Keratinocyte (primary cell): Measurements from ENCODE around the gene PRPF40B.

Experiments used
- EZH2 ChIP-seq: IDR thresholded peaks from one replicate; pipeline ENCODE4 v1.6.1; 2012; ENCODE audit warnings: inconsistent platforms, mild to moderate bottlenecking, low read length, moderate library complexity
- TF ChIP-seq, protein P1 (sequence below), 3 experiments: IDR thresholded peaks in 1 of 3; conservative IDR thresholded peaks in 1 of 3; optimal IDR thresholded peaks in 1 of 3; 2 replicates in 2 of 3; 3 replicates in 1 of 3; pipeline versions ENCODE3 to v1.5.1; 2011; ENCODE audit warnings: low read length in 3 of 3, mild to moderate bottlenecking in 3 of 3, moderate library complexity in 2 of 3, control low read depth in 1 of 3, inconsistent platforms in 1 of 3; ENCODE audit not compliant: insufficient read depth in 2 of 3; ENCODE audit errors: extremely low read depth in 1 of 3

DNA sequence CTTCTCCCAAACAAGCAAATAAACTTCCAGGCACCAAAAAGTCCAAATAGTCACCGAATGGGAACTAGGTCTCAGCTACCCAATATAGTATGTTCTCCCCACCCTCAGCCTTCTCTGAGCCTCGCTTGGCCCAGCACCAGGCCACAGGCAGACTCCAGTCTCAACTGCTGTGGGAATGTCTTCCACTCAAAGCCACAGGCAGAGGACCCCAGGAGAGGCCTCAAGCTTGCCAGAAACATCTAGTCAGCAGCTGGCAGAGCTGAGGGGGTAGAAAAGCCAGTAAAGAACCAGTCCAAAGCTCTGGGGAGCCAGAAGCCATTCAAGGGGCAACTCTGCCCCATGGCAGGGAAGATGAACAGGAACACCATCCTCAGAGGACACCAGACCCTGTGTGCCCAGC, 42.0 kb downstream of the PRPF40B start:
- TF ChIP-seq, protein P1, sequence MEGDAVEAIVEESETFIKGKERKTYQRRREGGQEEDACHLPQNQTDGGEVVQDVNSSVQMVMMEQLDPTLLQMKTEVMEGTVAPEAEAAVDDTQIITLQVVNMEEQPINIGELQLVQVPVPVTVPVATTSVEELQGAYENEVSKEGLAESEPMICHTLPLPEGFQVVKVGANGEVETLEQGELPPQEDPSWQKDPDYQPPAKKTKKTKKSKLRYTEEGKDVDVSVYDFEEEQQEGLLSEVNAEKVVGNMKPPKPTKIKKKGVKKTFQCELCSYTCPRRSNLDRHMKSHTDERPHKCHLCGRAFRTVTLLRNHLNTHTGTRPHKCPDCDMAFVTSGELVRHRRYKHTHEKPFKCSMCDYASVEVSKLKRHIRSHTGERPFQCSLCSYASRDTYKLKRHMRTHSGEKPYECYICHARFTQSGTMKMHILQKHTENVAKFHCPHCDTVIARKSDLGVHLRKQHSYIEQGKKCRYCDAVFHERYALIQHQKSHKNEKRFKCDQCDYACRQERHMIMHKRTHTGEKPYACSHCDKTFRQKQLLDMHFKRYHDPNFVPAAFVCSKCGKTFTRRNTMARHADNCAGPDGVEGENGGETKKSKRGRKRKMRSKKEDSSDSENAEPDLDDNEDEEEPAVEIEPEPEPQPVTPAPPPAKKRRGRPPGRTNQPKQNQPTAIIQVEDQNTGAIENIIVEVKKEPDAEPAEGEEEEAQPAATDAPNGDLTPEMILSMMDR (optimal IDR thresholded peaks at IDR 0.05 in 1 of 3, IDR thresholded peaks at IDR 0.05 in 1 of 3, conservative IDR thresholded peaks at IDR 0.05 in 1 of 3; ENCODE audit: extremely low read depth in 1 of 3, insufficient read depth in 2 of 3, low read length in 3 of 3): no peak
- no peak for TF ChIP-seq EZH2
